ENCODE measurements around the gene ZNF891.

The ZNF891 gene

GRCh38 chr12:133130038-133130807 lies at the start of gene ZNF891, which contains the start of gene ZNF10:
Gene ZNF891 (minus strand): TSS chr12:133130274. CDS start chr12:133121918, 8,356 bp downstream.
Gene ZNF10 (plus strand): TSS chr12:133130627. CDS start chr12:133144493, 13,866 bp downstream.
- DNase-seq, result no peak

- DNase-seq, result no peak
Observed at GRCh38 chr12:133174901-133175300, 44.8 kb upstream of the ZNF891 start.

- no peak for DNase-seq
Observed at GRCh38 chr12:133172491-133172890, 42.4 kb upstream of the ZNF891 start.

- no peak for DNase-seq
Observed at GRCh38 chr12:133165776-133166175, 35.7 kb upstream of the ZNF891 start.

- no peak for DNase-seq
Observed at GRCh38 chr12:133156125-133156690, 26.1 kb upstream of the ZNF891 start.

GRCh38 chr12:133145981-133146380 lies 15.9 kb upstream of the ZNF891 start:
- no peak for DNase-seq

GRCh38 chr12:133135747-133136146 lies 5.7 kb upstream of the ZNF891 start:
- DNase-seq, result no peak

- DNase-seq, result no peak
Observed at GRCh38 chr12:133130808-133131128, 694 bp upstream of the ZNF891 start.

- DNase-seq, result no peak
Observed at GRCh38 chr12:133129368-133130037, 571 bp downstream of the ZNF891 start.

GRCh38 chr12:133124674-133125073 lies 5.4 kb downstream of the ZNF891 start:
- no peak for DNase-seq

- no peak for DNase-seq
Observed at GRCh38 chr12:133120385-133121191, 9.5 kb downstream of the ZNF891 start.

- no peak for DNase-seq
Observed at GRCh38 chr12:133108150-133108549, 21.9 kb downstream of the ZNF891 start.

GRCh38 chr12:133107121-133107520 lies 23.0 kb downstream of the ZNF891 start:
- DNase-seq, result no peak

GRCh38 chr12:133106253-133106652 lies 23.8 kb downstream of the ZNF891 start:
- DNase-seq, result no peak

GRCh38 chr12:133105620-133106019 lies 24.5 kb downstream of the ZNF891 start:
- no peak for DNase-seq

GRCh38 chr12:133083345-133083744 lies 46.7 kb downstream of the ZNF891 start:
- DNase-seq, result no peak

- no peak for DNase-seq
Observed at GRCh38 chr12:133081159-133081780, 48.8 kb downstream of the ZNF891 start.

- no peak for DNase-seq
Observed at GRCh38 chr12:133080368-133081158, 49.5 kb downstream of the ZNF891 start, which contains the start of gene ZNF140. Gene ZNF140 (plus strand): TSS chr12:133080923. CDS start chr12:133081321, 398 bp downstream.

- no peak for DNase-seq
Observed at GRCh38 chr12:133080026-133080367, 50.1 kb downstream of the ZNF891 start.

GRCh38 chr12:133073836-133074235 lies 56.2 kb downstream of the ZNF891 start:
- no peak for DNase-seq

- DNase-seq, result no peak
Observed at GRCh38 chr12:133063556-133063955, 66.5 kb downstream of the ZNF891 start.

- DNase-seq, result no peak
Observed at GRCh38 chr12:133061954-133062353, 68.1 kb downstream of the ZNF891 start.
